Fibroblast of mammary gland (primary cell): Measurements from ENCODE around the gene GPRC5D.

ENCODE experiments used
- DNase-seq: peaks from one replicate; pipeline ENCODE4 v3.0.0-alpha.2; 2010; ENCODE audit warnings: low read depth
- H3K4me3 ChIP-seq: 2 replicates; pipeline ENCODE4 v1.5.1; 2011; ENCODE audit warnings: low read depth, mild to moderate bottlenecking, low read length, moderate library complexity; ENCODE audit not compliant: control insufficient read depth
- TF ChIP-seq, protein P1 (sequence below): conservative IDR thresholded peaks from 2 replicates; pipeline ENCODE4 v1.5.1; 2011; ENCODE audit warnings: low read depth, low read length, inconsistent platforms; ENCODE audit not compliant: control insufficient read depth, insufficient read depth

The GPRC5D gene

GRCh38 chr12:12892681-12893141 is 59.3 kb downstream of the GPRC5D start:
- no peak overlapping the region for H3K4me3 ChIP-seq

GRCh38 chr12:12891881-12892355 is 60.1 kb downstream of the GPRC5D start:
- peak overlapping the region; percentile 58 for H3K4me3 ChIP-seq
- peak; percentile 29 for DNase-seq
- TF ChIP-seq, protein P1, sequence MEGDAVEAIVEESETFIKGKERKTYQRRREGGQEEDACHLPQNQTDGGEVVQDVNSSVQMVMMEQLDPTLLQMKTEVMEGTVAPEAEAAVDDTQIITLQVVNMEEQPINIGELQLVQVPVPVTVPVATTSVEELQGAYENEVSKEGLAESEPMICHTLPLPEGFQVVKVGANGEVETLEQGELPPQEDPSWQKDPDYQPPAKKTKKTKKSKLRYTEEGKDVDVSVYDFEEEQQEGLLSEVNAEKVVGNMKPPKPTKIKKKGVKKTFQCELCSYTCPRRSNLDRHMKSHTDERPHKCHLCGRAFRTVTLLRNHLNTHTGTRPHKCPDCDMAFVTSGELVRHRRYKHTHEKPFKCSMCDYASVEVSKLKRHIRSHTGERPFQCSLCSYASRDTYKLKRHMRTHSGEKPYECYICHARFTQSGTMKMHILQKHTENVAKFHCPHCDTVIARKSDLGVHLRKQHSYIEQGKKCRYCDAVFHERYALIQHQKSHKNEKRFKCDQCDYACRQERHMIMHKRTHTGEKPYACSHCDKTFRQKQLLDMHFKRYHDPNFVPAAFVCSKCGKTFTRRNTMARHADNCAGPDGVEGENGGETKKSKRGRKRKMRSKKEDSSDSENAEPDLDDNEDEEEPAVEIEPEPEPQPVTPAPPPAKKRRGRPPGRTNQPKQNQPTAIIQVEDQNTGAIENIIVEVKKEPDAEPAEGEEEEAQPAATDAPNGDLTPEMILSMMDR: no peak

More at GRCh38 chr12:12892681-12893141, 59.3 kb downstream of the GPRC5D start:
- DNase-seq: no peak
- TF ChIP-seq, protein P1: no peak

GRCh38 chr12:12891080-12891880 is 60.7 kb downstream of the GPRC5D start, which contains the start of gene GPRC5A:
Gene GPRC5A (plus strand): TSS chr12:12891562. CDS start chr12:12908250, 16,688 bp downstream.
- TF ChIP-seq, protein P1: peak; percentile 20
- DNase-seq: peak; percentile 97
- H3K4me3 ChIP-seq: peak within 1 kb of the TSS; percentile 58
